ENCODE results near the gene MXD4. TPM values are rescaled to one million over a fixed set of nuclear protein-coding genes. Genes with fewer than 3 reads are reported as not detected.

MXD4 gene
- total RNA-seq, 1 experiment from 2014 or later, result 22.0 TPM

DNA sequence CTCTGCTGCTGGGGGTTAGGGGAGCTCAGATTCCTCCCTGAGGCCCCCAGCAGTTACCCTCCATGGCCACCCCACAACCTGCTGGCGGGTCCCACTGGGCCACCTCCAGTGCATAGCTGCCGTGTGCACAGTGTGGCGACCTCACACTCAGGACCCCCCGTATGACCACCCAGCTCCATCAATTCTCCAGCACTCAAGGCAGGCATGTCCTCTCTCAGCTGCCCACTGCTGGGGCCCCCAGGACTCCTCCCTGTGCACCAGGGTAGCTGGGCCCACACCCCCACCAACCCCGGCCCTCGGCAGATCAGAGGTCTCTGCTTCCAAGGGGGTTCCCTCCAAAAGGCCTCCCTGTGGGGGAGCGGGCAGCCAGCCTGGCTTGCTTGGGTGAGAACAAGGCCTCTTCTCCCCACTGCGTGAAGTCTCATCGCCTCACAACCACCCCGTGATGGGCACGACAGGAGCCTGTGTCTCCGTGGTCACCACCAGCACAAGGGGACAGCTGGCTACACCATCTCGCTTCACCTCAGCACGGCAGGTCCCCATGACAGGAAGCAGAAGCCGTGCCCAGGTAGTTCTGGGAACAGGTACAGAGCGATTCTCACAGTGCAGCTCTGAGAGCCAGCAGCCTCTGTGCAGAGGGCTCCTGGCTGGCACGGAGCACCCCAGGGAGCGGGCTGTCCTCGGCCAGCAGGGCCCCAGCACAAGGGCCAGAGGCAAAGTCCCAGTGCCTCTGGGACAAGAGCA lies 15.4 kb downstream of the MXD4 start:
- CTCF ChIA-PET, result no interaction called here
- no TSS peak for BruUV-seq (replicated peaks)

DNA sequence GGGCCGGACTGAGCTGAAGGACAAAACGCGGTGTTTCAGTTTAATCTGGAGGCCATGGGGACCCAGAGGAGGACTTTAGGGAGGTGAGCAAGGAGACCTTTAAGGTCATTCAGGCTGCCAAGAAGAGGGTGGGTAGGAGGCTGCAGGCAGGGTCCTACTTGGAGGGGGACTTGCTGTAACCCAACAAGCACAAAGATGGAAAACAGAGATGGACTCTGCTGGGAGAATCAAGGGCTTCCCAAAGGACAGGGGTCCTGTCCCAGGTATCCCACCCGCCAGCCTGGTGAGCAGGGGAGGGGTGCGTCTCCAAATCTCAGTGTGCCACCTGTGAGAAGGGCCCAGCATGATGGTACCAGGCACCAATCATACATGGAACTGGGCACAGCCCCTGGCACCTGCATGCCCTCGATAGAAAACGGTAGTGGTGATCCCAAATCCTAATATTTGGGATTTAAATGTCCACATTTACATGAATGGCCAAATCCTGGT lies 16.1 kb downstream of the MXD4 start:
- Histone ChIP-seq H4K20me1 (ENCODE audit: insufficient read depth) (peaks cover 9% of the 10 kb centered on the region; the same call in 1 of the 2 replicates), H3K9me3 (ENCODE audit: control insufficient read depth in 1 of 2, insufficient read depth in 1 of 2, low read depth in 1 of 2, low read length in 2 of 2) (no peaks in the 10 kb centered on the region), H3K79me2 (ENCODE audit: insufficient read depth, low read length) (peaks cover 9% of the 10 kb centered on the region), H3K9ac (ENCODE audit: low read length) (no peak overlapping the region), H3K27me3 (ENCODE audit: insufficient read depth, low read length) (no peaks in the 10 kb centered on the region), H3K4me3 (replicated peaks in 1 of 2; ENCODE audit: low read depth in 1 of 2, low read length in 2 of 2) (no peak overlapping the region), H3K4me1 (ENCODE audit: control insufficient read depth in 1 of 2, insufficient read depth in 2 of 2, low read length in 2 of 2) (peaks cover 3 to 22% of the 10 kb centered on the region in 2 experiments; a peak in 3 of 4 replicates), H3K27ac (ENCODE audit: low read depth, low read length) (no peak overlapping the region), H3K9me2 (ENCODE audit: insufficient read depth) (no peaks in the 10 kb centered on the region), H3K4me2 (ENCODE audit: low read length) (no peak overlapping the region), H3K36me3 (ENCODE audit: control insufficient read depth in 1 of 2, insufficient read depth in 2 of 2, low read length in 2 of 2) (no peaks in the 10 kb centered on the region), H2AFZ (ENCODE audit: low read depth, low read length, poor library complexity, severe bottlenecking) (no peak overlapping the region)
- intact Hi-C loops (cut with micrococcal nuclease), result no loop called here
- no peak for ATAC-seq
- ChIA-PET RAD21 (ENCODE audit: low non-redundant PET in 1 of 2, low total read pairs in 2 of 2, uncharacterized antibody in 2 of 2, unreplicated experiment in 2 of 2) (no interaction called here), CTCF (no interaction called here), POLR2A (no interaction called here)
- DNase-seq (ENCODE audit: low read depth, low spot score), result no peak
- no TSS peak for BruUV-seq (replicated peaks)
- TF ChIP-seq POLR2AphosphoS5 (IDR thresholded peaks at IDR 0.05; ENCODE audit: low read depth, low read length), result no peak
- TF ChIP-seq JUND (IDR thresholded peaks at IDR 0.05), result no peak
- TF ChIP-seq, protein P1, sequence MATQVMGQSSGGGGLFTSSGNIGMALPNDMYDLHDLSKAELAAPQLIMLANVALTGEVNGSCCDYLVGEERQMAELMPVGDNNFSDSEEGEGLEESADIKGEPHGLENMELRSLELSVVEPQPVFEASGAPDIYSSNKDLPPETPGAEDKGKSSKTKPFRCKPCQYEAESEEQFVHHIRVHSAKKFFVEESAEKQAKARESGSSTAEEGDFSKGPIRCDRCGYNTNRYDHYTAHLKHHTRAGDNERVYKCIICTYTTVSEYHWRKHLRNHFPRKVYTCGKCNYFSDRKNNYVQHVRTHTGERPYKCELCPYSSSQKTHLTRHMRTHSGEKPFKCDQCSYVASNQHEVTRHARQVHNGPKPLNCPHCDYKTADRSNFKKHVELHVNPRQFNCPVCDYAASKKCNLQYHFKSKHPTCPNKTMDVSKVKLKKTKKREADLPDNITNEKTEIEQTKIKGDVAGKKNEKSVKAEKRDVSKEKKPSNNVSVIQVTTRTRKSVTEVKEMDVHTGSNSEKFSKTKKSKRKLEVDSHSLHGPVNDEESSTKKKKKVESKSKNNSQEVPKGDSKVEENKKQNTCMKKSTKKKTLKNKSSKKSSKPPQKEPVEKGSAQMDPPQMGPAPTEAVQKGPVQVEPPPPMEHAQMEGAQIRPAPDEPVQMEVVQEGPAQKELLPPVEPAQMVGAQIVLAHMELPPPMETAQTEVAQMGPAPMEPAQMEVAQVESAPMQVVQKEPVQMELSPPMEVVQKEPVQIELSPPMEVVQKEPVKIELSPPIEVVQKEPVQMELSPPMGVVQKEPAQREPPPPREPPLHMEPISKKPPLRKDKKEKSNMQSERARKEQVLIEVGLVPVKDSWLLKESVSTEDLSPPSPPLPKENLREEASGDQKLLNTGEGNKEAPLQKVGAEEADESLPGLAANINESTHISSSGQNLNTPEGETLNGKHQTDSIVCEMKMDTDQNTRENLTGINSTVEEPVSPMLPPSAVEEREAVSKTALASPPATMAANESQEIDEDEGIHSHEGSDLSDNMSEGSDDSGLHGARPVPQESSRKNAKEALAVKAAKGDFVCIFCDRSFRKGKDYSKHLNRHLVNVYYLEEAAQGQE (IDR thresholded peaks at IDR 0.05; ENCODE audit: low read depth), result no peak
- no peak for TF ChIP-seq SIN3A (IDR thresholded peaks at IDR 0.05; ENCODE audit: low read depth)
- TF ChIP-seq, protein P2, sequence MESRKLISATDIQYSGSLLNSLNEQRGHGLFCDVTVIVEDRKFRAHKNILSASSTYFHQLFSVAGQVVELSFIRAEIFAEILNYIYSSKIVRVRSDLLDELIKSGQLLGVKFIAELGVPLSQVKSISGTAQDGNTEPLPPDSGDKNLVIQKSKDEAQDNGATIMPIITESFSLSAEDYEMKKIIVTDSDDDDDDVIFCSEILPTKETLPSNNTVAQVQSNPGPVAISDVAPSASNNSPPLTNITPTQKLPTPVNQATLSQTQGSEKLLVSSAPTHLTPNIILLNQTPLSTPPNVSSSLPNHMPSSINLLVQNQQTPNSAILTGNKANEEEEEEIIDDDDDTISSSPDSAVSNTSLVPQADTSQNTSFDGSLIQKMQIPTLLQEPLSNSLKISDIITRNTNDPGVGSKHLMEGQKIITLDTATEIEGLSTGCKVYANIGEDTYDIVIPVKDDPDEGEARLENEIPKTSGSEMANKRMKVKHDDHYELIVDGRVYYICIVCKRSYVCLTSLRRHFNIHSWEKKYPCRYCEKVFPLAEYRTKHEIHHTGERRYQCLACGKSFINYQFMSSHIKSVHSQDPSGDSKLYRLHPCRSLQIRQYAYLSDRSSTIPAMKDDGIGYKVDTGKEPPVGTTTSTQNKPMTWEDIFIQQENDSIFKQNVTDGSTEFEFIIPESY (IDR thresholded peaks at IDR 0.05; ENCODE audit: extremely low read depth, insufficient replicate concordance, low read length), result no peak
- TF ChIP-seq POLR2A (IDR thresholded peaks at IDR 0.05; ENCODE audit: borderline replicate concordance, extremely low read depth, insufficient read depth, insufficient read length), result no peak
- TF ChIP-seq, protein P3, sequence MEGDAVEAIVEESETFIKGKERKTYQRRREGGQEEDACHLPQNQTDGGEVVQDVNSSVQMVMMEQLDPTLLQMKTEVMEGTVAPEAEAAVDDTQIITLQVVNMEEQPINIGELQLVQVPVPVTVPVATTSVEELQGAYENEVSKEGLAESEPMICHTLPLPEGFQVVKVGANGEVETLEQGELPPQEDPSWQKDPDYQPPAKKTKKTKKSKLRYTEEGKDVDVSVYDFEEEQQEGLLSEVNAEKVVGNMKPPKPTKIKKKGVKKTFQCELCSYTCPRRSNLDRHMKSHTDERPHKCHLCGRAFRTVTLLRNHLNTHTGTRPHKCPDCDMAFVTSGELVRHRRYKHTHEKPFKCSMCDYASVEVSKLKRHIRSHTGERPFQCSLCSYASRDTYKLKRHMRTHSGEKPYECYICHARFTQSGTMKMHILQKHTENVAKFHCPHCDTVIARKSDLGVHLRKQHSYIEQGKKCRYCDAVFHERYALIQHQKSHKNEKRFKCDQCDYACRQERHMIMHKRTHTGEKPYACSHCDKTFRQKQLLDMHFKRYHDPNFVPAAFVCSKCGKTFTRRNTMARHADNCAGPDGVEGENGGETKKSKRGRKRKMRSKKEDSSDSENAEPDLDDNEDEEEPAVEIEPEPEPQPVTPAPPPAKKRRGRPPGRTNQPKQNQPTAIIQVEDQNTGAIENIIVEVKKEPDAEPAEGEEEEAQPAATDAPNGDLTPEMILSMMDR (IDR thresholded peaks at IDR 0.05 in 2 of 3, conservative IDR thresholded peaks at IDR 0.05 in 1 of 3; ENCODE audit: borderline replicate concordance in 1 of 3, insufficient read depth in 1 of 3, low read depth in 2 of 3, low read length in 2 of 3), result no peak
- TF ChIP-seq CBX3 (IDR thresholded peaks at IDR 0.05; ENCODE audit: low read depth), result no peak
- TF ChIP-seq, protein P4, sequence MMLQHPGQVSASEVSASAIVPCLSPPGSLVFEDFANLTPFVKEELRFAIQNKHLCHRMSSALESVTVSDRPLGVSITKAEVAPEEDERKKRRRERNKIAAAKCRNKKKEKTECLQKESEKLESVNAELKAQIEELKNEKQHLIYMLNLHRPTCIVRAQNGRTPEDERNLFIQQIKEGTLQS (IDR thresholded peaks at IDR 0.05), result no peak

More for the DNA sequence above, 15.4 kb downstream of the MXD4 start:
- no peak for ATAC-seq
- Histone ChIP-seq H4K20me1 (ENCODE audit: insufficient read depth) (peaks cover 1% of the 10 kb centered on the region; the same call in 1 of the 2 replicates), H3K79me2 (ENCODE audit: insufficient read depth, low read length) (peaks cover 2% of the 10 kb centered on the region), H3K4me1 (ENCODE audit: control insufficient read depth in 1 of 2, insufficient read depth in 2 of 2, low read length in 2 of 2) (peaks cover 2 to 19% of the 10 kb centered on the region in 2 experiments; a peak in 2 of 4 replicates), H3K9me2 (ENCODE audit: insufficient read depth) (no peaks in the 10 kb centered on the region), H3K9ac (ENCODE audit: low read length) (no peak overlapping the region), H2AFZ (ENCODE audit: low read depth, low read length, poor library complexity, severe bottlenecking) (no peak overlapping the region), H3K4me2 (ENCODE audit: low read length) (no peak overlapping the region), H3K27me3 (ENCODE audit: insufficient read depth, low read length) (no peaks in the 10 kb centered on the region), H3K9me3 (ENCODE audit: control insufficient read depth in 1 of 2, insufficient read depth in 1 of 2, low read depth in 1 of 2, low read length in 2 of 2) (no peaks in the 10 kb centered on the region), H3K36me3 (ENCODE audit: control insufficient read depth in 1 of 2, insufficient read depth in 2 of 2, low read length in 2 of 2) (no peaks in the 10 kb centered on the region), H3K4me3 (replicated peaks in 1 of 2; ENCODE audit: low read depth in 1 of 2, low read length in 2 of 2) (no peak overlapping the region), H3K27ac (ENCODE audit: low read depth, low read length) (no peak overlapping the region)
- POLR2A ChIA-PET, result no interaction called here
- DNase-seq (ENCODE audit: low read depth, low spot score), result no peak
- RAD21 ChIA-PET (ENCODE audit: low non-redundant PET in 1 of 2, low total read pairs in 2 of 2, uncharacterized antibody in 2 of 2, unreplicated experiment in 2 of 2), result no interaction called here
- TF ChIP-seq ELF1 (IDR thresholded peaks at IDR 0.05; ENCODE audit: borderline replicate concordance, low read depth) (no peak), CBX3 (IDR thresholded peaks at IDR 0.05; ENCODE audit: low read depth) (no peak), EZH2phosphoT487 (IDR thresholded peaks at IDR 0.05; ENCODE audit: borderline replicate concordance) (no peak), TCF7L2 (IDR thresholded peaks at IDR 0.05; ENCODE audit: borderline replicate concordance, extremely low read depth, insufficient read depth, insufficient read length) (no peak)
- intact Hi-C loops (cut with micrococcal nuclease), result no loop called here
